ENCODE measurements around the gene PAXX.

DNA sequence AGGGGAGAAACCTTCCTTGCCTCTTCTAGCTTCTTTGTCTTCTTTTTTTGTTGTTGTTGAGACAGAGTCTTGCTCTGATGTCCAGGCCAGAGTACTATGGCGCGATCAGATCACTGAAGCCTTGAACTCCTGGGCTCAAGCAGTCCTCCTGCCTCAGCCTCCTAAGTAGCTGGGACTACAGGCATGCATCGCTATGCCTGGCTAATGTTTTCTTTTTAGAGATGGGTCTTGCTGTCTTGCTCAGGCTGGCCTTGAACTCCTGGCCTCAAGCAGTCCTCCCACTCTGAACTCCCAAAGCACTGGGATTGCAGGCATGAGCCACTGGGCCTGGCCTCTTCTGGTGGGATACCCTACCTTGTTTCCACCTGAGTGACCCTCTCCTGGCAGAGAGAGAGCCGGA lies 3.4 kb upstream of the PAXX start:
- TF ChIP-seq EP300 (IDR thresholded peaks at IDR 0.05; ENCODE audit: low read depth): no peak
- TF ChIP-seq, protein P1, sequence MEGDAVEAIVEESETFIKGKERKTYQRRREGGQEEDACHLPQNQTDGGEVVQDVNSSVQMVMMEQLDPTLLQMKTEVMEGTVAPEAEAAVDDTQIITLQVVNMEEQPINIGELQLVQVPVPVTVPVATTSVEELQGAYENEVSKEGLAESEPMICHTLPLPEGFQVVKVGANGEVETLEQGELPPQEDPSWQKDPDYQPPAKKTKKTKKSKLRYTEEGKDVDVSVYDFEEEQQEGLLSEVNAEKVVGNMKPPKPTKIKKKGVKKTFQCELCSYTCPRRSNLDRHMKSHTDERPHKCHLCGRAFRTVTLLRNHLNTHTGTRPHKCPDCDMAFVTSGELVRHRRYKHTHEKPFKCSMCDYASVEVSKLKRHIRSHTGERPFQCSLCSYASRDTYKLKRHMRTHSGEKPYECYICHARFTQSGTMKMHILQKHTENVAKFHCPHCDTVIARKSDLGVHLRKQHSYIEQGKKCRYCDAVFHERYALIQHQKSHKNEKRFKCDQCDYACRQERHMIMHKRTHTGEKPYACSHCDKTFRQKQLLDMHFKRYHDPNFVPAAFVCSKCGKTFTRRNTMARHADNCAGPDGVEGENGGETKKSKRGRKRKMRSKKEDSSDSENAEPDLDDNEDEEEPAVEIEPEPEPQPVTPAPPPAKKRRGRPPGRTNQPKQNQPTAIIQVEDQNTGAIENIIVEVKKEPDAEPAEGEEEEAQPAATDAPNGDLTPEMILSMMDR (IDR thresholded peaks at IDR 0.05): no peak

All from transverse colon (tissue), 3 donors.